Measurements from ENCODE around the gene SLC2A9. TPM values are rescaled to one million over a fixed set of nuclear protein-coding genes. Genes with fewer than 3 reads are reported as not detected.

Gene SLC2A9
- total RNA-seq, 1 donor from 2014 or later = not detected

DNA sequence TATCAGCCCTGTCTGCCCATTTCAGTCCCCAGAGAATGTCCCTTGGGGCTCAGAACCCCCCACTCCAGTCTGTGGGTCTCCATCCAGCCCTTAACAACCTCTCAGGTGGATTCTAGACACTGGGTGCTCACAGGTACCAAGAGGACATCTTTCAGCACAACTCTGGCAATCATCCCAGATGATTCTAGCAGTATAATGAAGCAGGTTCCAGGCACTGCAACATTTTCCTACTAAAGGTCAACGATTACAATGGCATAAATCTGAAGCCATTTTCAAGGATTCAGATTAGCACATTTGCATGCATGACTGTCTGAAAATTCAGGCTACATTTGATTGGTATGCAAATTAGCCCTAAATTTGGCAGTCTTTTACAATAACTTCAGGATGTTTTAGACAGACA is 10.0 kb downstream of the SLC2A9 start:
- DNase-seq = no peak
- no peak overlapping the region for H3K4me3 Mint-ChIP-seq (ENCODE audit: unreplicated experiment)
- peaks cover 6% of the 10 kb centered on the region for H3K27me3 Mint-ChIP-seq (ENCODE audit: unreplicated experiment)
- H3K4me1 Mint-ChIP-seq (ENCODE audit: low read depth, unreplicated experiment) = peaks cover 2% of the 10 kb centered on the region
- TF ChIP-seq, protein P1, sequence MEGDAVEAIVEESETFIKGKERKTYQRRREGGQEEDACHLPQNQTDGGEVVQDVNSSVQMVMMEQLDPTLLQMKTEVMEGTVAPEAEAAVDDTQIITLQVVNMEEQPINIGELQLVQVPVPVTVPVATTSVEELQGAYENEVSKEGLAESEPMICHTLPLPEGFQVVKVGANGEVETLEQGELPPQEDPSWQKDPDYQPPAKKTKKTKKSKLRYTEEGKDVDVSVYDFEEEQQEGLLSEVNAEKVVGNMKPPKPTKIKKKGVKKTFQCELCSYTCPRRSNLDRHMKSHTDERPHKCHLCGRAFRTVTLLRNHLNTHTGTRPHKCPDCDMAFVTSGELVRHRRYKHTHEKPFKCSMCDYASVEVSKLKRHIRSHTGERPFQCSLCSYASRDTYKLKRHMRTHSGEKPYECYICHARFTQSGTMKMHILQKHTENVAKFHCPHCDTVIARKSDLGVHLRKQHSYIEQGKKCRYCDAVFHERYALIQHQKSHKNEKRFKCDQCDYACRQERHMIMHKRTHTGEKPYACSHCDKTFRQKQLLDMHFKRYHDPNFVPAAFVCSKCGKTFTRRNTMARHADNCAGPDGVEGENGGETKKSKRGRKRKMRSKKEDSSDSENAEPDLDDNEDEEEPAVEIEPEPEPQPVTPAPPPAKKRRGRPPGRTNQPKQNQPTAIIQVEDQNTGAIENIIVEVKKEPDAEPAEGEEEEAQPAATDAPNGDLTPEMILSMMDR (IDR thresholded peaks at IDR 0.05; ENCODE audit: partially characterized antibody, unreplicated experiment) = no peak
- H3K27ac Mint-ChIP-seq (ENCODE audit: unreplicated experiment) = no peak overlapping the region
- no peaks in the 10 kb centered on the region for H3K36me3 Mint-ChIP-seq (ENCODE audit: unreplicated experiment)
- H3K9me3 Mint-ChIP-seq (ENCODE audit: unreplicated experiment) = no peaks in the 10 kb centered on the region

DNA sequence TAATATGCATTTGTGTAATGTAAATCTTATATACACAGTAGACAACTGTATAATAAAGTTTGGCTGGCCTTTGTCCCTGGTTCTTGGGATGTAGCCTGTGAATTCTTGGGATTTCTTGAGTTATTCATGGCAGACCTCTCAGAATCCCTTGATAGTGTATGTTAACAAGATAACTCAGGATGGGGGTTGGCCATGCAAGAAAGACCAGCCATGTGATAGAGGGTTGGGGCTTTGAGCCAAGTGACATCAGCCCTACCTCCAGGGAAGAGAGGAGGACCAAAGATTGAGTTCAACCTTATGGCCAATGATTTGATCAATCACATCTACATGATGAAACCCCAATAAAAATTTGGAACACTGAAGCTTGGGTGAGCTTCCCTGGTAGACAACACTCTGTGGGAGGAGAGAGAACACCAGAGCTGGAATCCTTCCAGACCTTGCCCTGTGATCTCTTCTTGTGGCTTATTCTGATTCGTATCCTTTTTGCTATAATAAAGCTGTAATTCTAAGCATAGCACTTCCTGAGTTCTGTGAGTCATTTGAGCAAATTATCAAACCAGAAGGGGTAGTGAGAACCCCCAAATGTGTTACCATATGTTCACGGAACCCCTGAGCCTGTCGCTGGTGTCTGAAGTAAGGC is 11.3 kb downstream of the SLC2A9 start:
- no peak overlapping the region for H3K27ac Mint-ChIP-seq (ENCODE audit: unreplicated experiment)
- peaks cover 2% of the 10 kb centered on the region for H3K4me1 Mint-ChIP-seq (ENCODE audit: low read depth, unreplicated experiment)
- no peak for DNase-seq
- peaks cover 6% of the 10 kb centered on the region for H3K27me3 Mint-ChIP-seq (ENCODE audit: unreplicated experiment)
- peaks cover under 1% of the 10 kb centered on the region for H3K9me3 Mint-ChIP-seq (ENCODE audit: unreplicated experiment)
- H3K4me3 Mint-ChIP-seq (ENCODE audit: unreplicated experiment) = no peak overlapping the region
- TF ChIP-seq, protein P1 (IDR thresholded peaks at IDR 0.05; ENCODE audit: partially characterized antibody, unreplicated experiment) = no peak
- H3K36me3 Mint-ChIP-seq (ENCODE audit: unreplicated experiment) = no peaks in the 10 kb centered on the region

- no peak for DNase-seq
- Mint-ChIP-seq H3K27me3 (ENCODE audit: unreplicated experiment) (peaks cover 3% of the 10 kb centered on the region), H3K36me3 (ENCODE audit: unreplicated experiment) (no peaks in the 10 kb centered on the region), H3K27ac (ENCODE audit: unreplicated experiment) (no peak overlapping the region), H3K4me1 (ENCODE audit: low read depth, unreplicated experiment) (peaks cover 2% of the 10 kb centered on the region), H3K9me3 (ENCODE audit: unreplicated experiment) (peaks cover 2% of the 10 kb centered on the region), H3K4me3 (ENCODE audit: unreplicated experiment) (no peak overlapping the region)
- TF ChIP-seq, protein P1 (IDR thresholded peaks at IDR 0.05; ENCODE audit: partially characterized antibody, unreplicated experiment) = no peak
Observed at GRCh38 chr4:10008609-10009005, 12.7 kb downstream of the SLC2A9 start.

DNA sequence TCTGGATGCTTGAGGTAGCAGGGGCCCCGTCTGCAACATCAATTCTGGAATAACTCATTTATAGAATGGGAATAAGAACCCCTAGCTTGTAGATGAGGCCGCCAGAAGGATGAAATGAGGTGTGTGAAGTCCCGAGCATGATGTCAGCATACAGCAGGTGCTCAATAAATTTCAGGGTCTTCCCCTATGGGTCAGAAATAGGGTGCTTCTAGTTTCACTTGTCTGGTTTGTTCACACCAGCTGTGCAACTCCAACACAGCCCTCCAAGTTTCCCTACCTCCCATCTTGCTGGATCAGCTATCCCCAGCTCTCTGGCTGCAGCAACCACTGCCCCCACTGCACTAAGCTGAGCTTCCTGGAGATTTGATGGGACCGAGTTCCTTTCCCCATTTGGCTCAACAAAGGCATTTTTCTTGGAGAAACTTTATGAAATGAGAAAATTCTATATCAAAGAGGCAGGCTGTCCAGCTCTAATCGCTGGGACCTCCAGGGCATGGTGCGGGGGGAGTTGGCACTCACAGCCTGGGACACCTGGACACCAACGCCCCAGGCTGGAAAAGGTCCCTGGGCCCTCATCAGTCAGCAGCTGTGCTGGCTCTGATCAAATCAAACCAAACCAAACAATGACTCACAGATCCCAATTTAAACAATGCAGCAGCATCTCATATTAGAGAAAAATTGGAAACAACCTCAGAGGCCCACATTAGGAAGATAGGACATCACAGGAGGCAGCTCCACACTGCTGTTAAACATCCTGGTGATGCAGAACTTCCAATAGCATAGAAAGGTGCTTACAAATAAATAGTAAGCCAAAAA is 13.3 kb downstream of the SLC2A9 start:
- Mint-ChIP-seq H3K4me1 (ENCODE audit: low read depth, unreplicated experiment) (peaks cover 2% of the 10 kb centered on the region), H3K36me3 (ENCODE audit: unreplicated experiment) (no peaks in the 10 kb centered on the region), H3K4me3 (ENCODE audit: unreplicated experiment) (no peak overlapping the region), H3K27me3 (ENCODE audit: unreplicated experiment) (peaks cover 3% of the 10 kb centered on the region), H3K27ac (ENCODE audit: unreplicated experiment) (no peak overlapping the region), H3K9me3 (ENCODE audit: unreplicated experiment) (peaks cover 2% of the 10 kb centered on the region)
- DNase-seq = no peak
- TF ChIP-seq, protein P1 (IDR thresholded peaks at IDR 0.05; ENCODE audit: partially characterized antibody, unreplicated experiment) = no peak

DNA sequence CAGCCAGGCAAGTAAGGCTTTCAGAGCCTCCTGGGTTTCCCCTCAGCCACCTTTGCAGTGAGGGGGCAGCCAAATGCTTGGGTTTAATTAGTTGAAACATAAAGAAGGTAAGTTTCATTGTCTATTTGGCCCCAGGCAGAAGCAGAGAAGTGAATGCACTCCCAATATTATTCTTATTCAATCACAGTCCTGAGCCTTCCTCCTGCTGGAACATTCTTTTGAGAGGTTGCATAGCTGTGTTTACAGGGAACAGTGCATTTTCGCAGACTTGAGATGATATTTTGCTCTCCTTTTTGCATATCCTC is 13.9 kb downstream of the SLC2A9 start:
- Mint-ChIP-seq H3K27me3 (ENCODE audit: unreplicated experiment) (peaks cover 3% of the 10 kb centered on the region), H3K36me3 (ENCODE audit: unreplicated experiment) (no peaks in the 10 kb centered on the region), H3K4me1 (ENCODE audit: low read depth, unreplicated experiment) (peaks cover 2% of the 10 kb centered on the region), H3K27ac (ENCODE audit: unreplicated experiment) (no peak overlapping the region), H3K9me3 (ENCODE audit: unreplicated experiment) (peaks cover 2% of the 10 kb centered on the region), H3K4me3 (ENCODE audit: unreplicated experiment) (no peak overlapping the region)
- TF ChIP-seq, protein P1 (IDR thresholded peaks at IDR 0.05; ENCODE audit: partially characterized antibody, unreplicated experiment) = no peak
- no peak for DNase-seq

Data from glutamatergic neuron (in vitro differentiated cells).